Lower leg skin (tissue), 3 donors: Measurements from ENCODE around the gene ASAH2.

Experiments used
- CTCF ChIP-seq, 3 donors: fragments of 450-650 bp; IDR thresholded peaks; one replicate each; pipeline ENCODE4 v1.5.1; 2016; ENCODE audit warnings: antibody characterized with exemption in 3 of 3, mild to moderate bottlenecking in 3 of 3, moderate library complexity in 2 of 3
- POLR2A ChIP-seq, 2 donors: fragments of 450-650 bp; IDR thresholded peaks; one replicate each; pipeline ENCODE4 v1.6.1; 2016 to 2017; ENCODE audit warnings: antibody characterized with exemption in 2 of 2, mild to moderate bottlenecking in 1 of 2, moderate library complexity in 1 of 2

GRCh38 chr10:50210876-50211275, 40.4 kb downstream of the ASAH2 start:
- TF ChIP-seq POLR2A (IDR thresholded peaks at IDR 0.05) (no peak), CTCF (IDR thresholded peaks at IDR 0.05) (no peak)
